Measurements from ENCODE around the gene MICAL2. TPM values are rescaled to one million over a fixed set of nuclear protein-coding genes. Genes with fewer than 3 reads are reported as not detected.

Gene MICAL2
- polyA plus RNA-seq, 2 of the 4 experiments (the other 2 are of a cell fraction), result 39.8 to 42.1 TPM

DNA sequence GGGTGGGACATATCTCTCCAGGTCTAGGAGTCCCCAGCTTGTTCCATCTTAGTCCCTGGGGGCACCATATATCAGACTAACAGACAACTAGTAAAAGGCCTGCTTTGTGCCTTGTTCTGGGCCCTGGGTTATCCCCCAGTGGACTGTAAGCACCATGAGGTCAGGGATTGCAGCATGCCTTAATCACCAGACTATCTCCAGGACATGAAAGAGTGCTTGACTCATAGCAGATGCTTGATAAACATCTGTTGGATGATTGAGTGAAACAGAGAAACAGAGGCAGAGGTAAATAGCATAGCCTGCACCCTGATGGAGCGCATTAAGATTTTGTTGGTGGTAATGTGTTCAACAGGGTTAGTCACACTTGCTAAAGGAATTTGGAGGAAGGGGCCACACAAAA is 94.1 kb downstream of the MICAL2 start:
- WGBS (ENCODE audit: missing lambda C conversion rate), result 100% methylated on average over 1 of the region's 1 CpG
- ATAC-seq, result no peak
- Histone ChIP-seq H3K4me3 (no peak overlapping the region), H3K4me2 (no peak overlapping the region), H3K27ac (no peak overlapping the region), H3K9me3 (no peaks in the 10 kb centered on the region), H3K4me1 (peaks cover 8% of the 10 kb centered on the region; the same call in 2 of the 3 replicates)
- ChIA-PET CTCF (interaction anchor here (1.8 to 2.1 kb wide), 2 partner anchors 15 to 33 kb away, joined by 5 to 6 read pairs; no protein-coding TSS in a partner anchor), POLR2A (no interaction called here)
- TF ChIP-seq ZFP36 (IDR thresholded peaks at IDR 0.05; ENCODE audit: borderline replicate concordance, partially characterized antibody) (no peak), CBX8 (IDR thresholded peaks at IDR 0.05) (no peak), POLR2AphosphoS2 (conservative IDR thresholded peaks at IDR 0.05; ENCODE audit: low read length) (no peak), PBX3 (IDR thresholded peaks at IDR 0.05) (no peak), TFCP2L1 (CRISPR knock-in tag; IDR thresholded peaks at IDR 0.05) (no peak), NFE2L2 (conservative IDR thresholded peaks at IDR 0.05; ENCODE audit: low read length) (no peak), EHF (CRISPR knock-in tag; IDR thresholded peaks at IDR 0.05) (no peak), POLR2A (IDR thresholded peaks at IDR 0.05; ENCODE audit: low read length) (no peak), ESRRA (IDR thresholded peaks at IDR 0.05; ENCODE audit: borderline replicate concordance, low read length) (no peak), FOXS1 (CRISPR knock-in tag; IDR thresholded peaks at IDR 0.05) (no peak), MAFK (IDR thresholded peaks at IDR 0.05; ENCODE audit: partially characterized antibody) (no peak), CBX2 (IDR thresholded peaks at IDR 0.05; ENCODE audit: borderline replicate concordance, low read depth) (no peak), CTCF (IDR thresholded peaks at IDR 0.05) (no peak), JUN (IDR thresholded peaks at IDR 0.05) (no peak), KDM5A (IDR thresholded peaks at IDR 0.05) (no peak), RCOR1 (IDR thresholded peaks at IDR 0.05; ENCODE audit: low read depth, low read length) (no peak), ZC3H11A (IDR thresholded peaks at IDR 0.05) (no peak), CHD2 (IDR thresholded peaks at IDR 0.05; ENCODE audit: low read length, partially characterized antibody) (no peak)
- TF ChIP-seq, protein P1, sequence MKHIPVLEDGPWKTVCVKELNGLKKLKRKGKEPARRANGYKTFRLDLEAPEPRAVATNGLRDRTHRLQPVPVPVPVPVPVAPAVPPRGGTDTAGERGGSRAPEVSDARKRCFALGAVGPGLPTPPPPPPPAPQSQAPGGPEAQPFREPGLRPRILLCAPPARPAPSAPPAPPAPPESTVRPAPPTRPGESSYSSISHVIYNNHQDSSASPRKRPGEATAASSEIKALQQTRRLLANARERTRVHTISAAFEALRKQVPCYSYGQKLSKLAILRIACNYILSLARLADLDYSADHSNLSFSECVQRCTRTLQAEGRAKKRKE (CRISPR knock-in tag; IDR thresholded peaks at IDR 0.05; ENCODE audit: low read depth), result no peak
- no peak for DNase-seq (ENCODE audit: low read depth in 1 of 2, low spot score in 1 of 2)
- no peak for FAIRE-seq

- FAIRE-seq (no peak), DNase-seq (ENCODE audit: low read depth in 1 of 2, low spot score in 1 of 2) (no peak), ATAC-seq (no peak)
- no peaks in the 10 kb centered on the region for H3K9me3 ChIP-seq
- CTCF ChIA-PET, result interaction anchor here (0.9 to 2.1 kb wide), 5 partner anchors 11 to 32 kb away, joined by 3 to 6 read pairs (median 4); no protein-coding TSS in a partner anchor
- POLR2A ChIA-PET, result no interaction called here
- H3K4me2 ChIP-seq, result no peak overlapping the region
- H3K4me1 ChIP-seq, result peaks cover 8% of the 10 kb centered on the region; the same call in 2 of the 3 replicates
- H3K27ac ChIP-seq, result no peak overlapping the region
- no peak overlapping the region for H3K4me3 ChIP-seq
- no peak for TF ChIP-seq PBX3 (IDR thresholded peaks at IDR 0.05)
Observed at GRCh38 chr11:12205330-12205729, 94.9 kb downstream of the MICAL2 start.

GRCh38 chr11:12206529-12206928 is 96.1 kb downstream of the MICAL2 start:
- ATAC-seq (no peak), FAIRE-seq (no peak), DNase-seq (ENCODE audit: low read depth in 1 of 2, low spot score in 1 of 2) (no peak)
- H3K9me3 ChIP-seq, result no peaks in the 10 kb centered on the region
- H3K4me3 ChIP-seq, result no peak overlapping the region
- no peak overlapping the region for H3K27ac ChIP-seq
- POLR2A ChIA-PET, result no interaction called here
- CTCF ChIA-PET, result interaction anchor here (0.9 to 1.9 kb wide), 5 partner anchors 17 to 159 kb away, joined by 3 to 6 read pairs (median 4); no protein-coding TSS in a partner anchor
- WGBS (ENCODE audit: missing lambda C conversion rate), result 86% methylated on average over 3 of the region's 3 CpGs
- no peak overlapping the region for H3K4me2 ChIP-seq
- H3K4me1 ChIP-seq, result no peaks in the 10 kb centered on the region
- no peak for TF ChIP-seq SREBF2 (IDR thresholded peaks at IDR 0.05)
- TF ChIP-seq USF2 (IDR thresholded peaks at IDR 0.05), result no peak
- TF ChIP-seq JUN (IDR thresholded peaks at IDR 0.05), result no peak
- TF ChIP-seq NR3C1 (IDR thresholded peaks at IDR 0.05), result no peak
- TF ChIP-seq EHMT2 (IDR thresholded peaks at IDR 0.05; ENCODE audit: low read depth), result no peak
- TF ChIP-seq NFE2L2 (conservative IDR thresholded peaks at IDR 0.05; ENCODE audit: low read length), result no peak
- TF ChIP-seq RAD21 (conservative IDR thresholded peaks at IDR 0.05 in 1 of 2, IDR thresholded peaks at IDR 0.05 in 1 of 2), result no peak
- TF ChIP-seq, protein P2, sequence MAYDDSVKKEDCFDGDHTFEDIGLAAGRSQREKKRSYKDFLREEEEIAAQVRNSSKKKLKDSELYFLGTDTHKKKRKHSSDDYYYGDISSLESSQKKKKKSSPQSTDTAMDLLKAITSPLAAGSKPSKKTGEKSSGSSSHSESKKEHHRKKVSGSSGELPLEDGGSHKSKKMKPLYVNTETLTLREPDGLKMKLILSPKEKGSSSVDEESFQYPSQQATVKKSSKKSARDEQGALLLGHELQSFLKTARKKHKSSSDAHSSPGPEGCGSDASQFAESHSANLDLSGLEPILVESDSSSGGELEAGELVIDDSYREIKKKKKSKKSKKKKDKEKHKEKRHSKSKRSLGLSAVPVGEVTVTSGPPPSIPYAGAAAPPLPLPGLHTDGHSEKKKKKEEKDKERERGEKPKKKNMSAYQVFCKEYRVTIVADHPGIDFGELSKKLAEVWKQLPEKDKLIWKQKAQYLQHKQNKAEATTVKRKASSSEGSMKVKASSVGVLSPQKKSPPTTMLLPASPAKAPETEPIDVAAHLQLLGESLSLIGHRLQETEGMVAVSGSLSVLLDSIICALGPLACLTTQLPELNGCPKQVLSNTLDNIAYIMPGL (CRISPR knock-in tag; IDR thresholded peaks at IDR 0.05; ENCODE audit: borderline replicate concordance), result no peak
- no peak for TF ChIP-seq PHF8 (IDR thresholded peaks at IDR 0.05; ENCODE audit: borderline replicate concordance, low read depth)
- TF ChIP-seq MAFK (IDR thresholded peaks at IDR 0.05; ENCODE audit: partially characterized antibody), result no peak
- TF ChIP-seq, protein P1 (CRISPR knock-in tag; IDR thresholded peaks at IDR 0.05; ENCODE audit: low read depth), result no peak
- no peak for TF ChIP-seq FOSB (CRISPR knock-in tag; IDR thresholded peaks at IDR 0.05)

All from A549 (cell line).